HepG2 (cell line): ENCODE data around the gene HDAC10. TPM values are rescaled to one million over a fixed set of nuclear protein-coding genes. Genes with fewer than 3 reads are reported as not detected.

Source experiments
- AGO1 ChIP-seq: fragments of 200-400 bp; formaldehyde crosslinking; IDR thresholded peaks from 2 replicates; pipeline ENCODE4 v1.6.1; 2017; ENCODE audit warnings: mild to moderate bottlenecking, low read depth, low read length, moderate library complexity; ENCODE audit not compliant: poor library complexity, severe bottlenecking
- GLI4 ChIP-seq: sonication (generic); formaldehyde crosslinking; IDR thresholded peaks from 2 replicates; pipeline ENCODE4 v1.5.1; 2020; ENCODE audit warnings: missing genetic modification reagents, mild to moderate bottlenecking, moderate library complexity, borderline replicate concordance
- GPN1 ChIP-seq: sonication (generic); formaldehyde crosslinking; IDR thresholded peaks from 2 replicates; pipeline ENCODE4 v1.5.1; 2020; ENCODE audit warnings: missing genetic modification reagents, borderline replicate concordance
- HIC2 ChIP-seq: sonication (generic); formaldehyde crosslinking; IDR thresholded peaks from 2 replicates; pipeline ENCODE4 v1.9.0; 2022; ENCODE audit warnings: low read depth, missing genetic modification reagents
- HNF4A ChIP-seq: sonication (generic); formaldehyde crosslinking; IDR thresholded peaks from 2 replicates; pipeline ENCODE4 v1.4.0; 2020; ENCODE audit warnings: missing genetic modification reagents
- KAT8 ChIP-seq: IDR thresholded peaks from 2 replicates; pipeline ENCODE4 v1.6.1; 2016; ENCODE audit warnings: missing genetic modification reagents, missing compliant biosample characterization
- MBNL3 ChIP-seq: fragments of 250-450 bp; sonication (Bioruptor Pico); conservative IDR thresholded peaks from 2 replicates; pipeline ENCODE4 v1.8.0; 2022; ENCODE audit warnings: mild to moderate bottlenecking, inconsistent platforms
- NFKBIZ ChIP-seq: IDR thresholded peaks from 2 replicates; pipeline ENCODE4 v1.6.1; 2018; ENCODE audit warnings: missing genetic modification reagents, missing compliant biosample characterization
- NR2F6 ChIP-seq, 2 experiments: IDR thresholded peaks; 2 replicates each; pipeline ENCODE4 v1.6.1; 2016; ENCODE audit warnings: antibody characterized with exemption in 1 of 2, mild to moderate bottlenecking in 1 of 2
- SIN3B ChIP-seq: fragments of 150-350 bp; IDR thresholded peaks from 2 replicates; pipeline ENCODE4 v1.6.1; 2014; ENCODE audit warnings: low read length
- SIX4 ChIP-seq: sonication (generic); formaldehyde crosslinking; IDR thresholded peaks from 2 replicates; pipeline ENCODE4 v1.4.0; 2020; ENCODE audit warnings: missing genetic modification reagents
- SP4 ChIP-seq: sonication (generic); formaldehyde crosslinking; IDR thresholded peaks from 2 replicates; pipeline ENCODE4 v1.8.1; 2023; ENCODE audit warnings: mild to moderate bottlenecking, missing genetic modification reagents
- TEF ChIP-seq: sonication (generic); formaldehyde crosslinking; IDR thresholded peaks from 2 replicates; pipeline ENCODE4 v1.5.0; 2020; ENCODE audit warnings: missing genetic modification reagents
- ZEB1 ChIP-seq: IDR thresholded peaks from 2 replicates; pipeline ENCODE4 v1.6.1; 2012; ENCODE audit warnings: mild to moderate bottlenecking, low read depth, inconsistent platforms; ENCODE audit not compliant: insufficient replicate concordance
- ZFP1 ChIP-seq: IDR thresholded peaks from 2 replicates; pipeline ENCODE4 v1.6.1; 2016
- ZNF256 ChIP-seq: sonication (generic); formaldehyde crosslinking; conservative IDR thresholded peaks from 2 replicates; pipeline ENCODE4 v1.4.0; 2020; ENCODE audit warnings: missing genetic modification reagents
- ZNF275 ChIP-seq: sonication (generic); formaldehyde crosslinking; IDR thresholded peaks from 2 replicates; pipeline ENCODE4 v1.8.0; 2022; ENCODE audit warnings: missing genetic modification reagents, mild to moderate bottlenecking, inconsistent platforms, borderline replicate concordance
- ZNF543 ChIP-seq: sonication (generic); formaldehyde crosslinking; IDR thresholded peaks from 2 replicates; pipeline ENCODE4 v1.4.0; 2020; ENCODE audit warnings: mild to moderate bottlenecking, missing genetic modification reagents
- ZNF609 ChIP-seq: sonication (generic); formaldehyde crosslinking; IDR thresholded peaks from 2 replicates; pipeline ENCODE4 v1.4.0; 2020; ENCODE audit warnings: mild to moderate bottlenecking, missing genetic modification reagents, borderline replicate concordance
- ZNF740 ChIP-seq: sonication (generic); formaldehyde crosslinking; IDR thresholded peaks from 2 replicates; pipeline ENCODE4 v1.4.0; 2020; ENCODE audit warnings: missing genetic modification reagents
- polyA plus RNA-seq, 8 experiments: library from polyadenylated mRNA; depleted of rRNA in 3 of 8; stranded (reverse) in 7 of 8; unstranded in 1 of 8; fragments of >200 nt; fragmentation: Illumina TruSeq in 4 of 8; extraction: Trizol in 4 of 8; gene quantifications; 2 replicates each; pipeline versions ENCODE4 v1.2.1 to v1.2.3, GENCODE V29; 2011 to 2016; ENCODE audit warnings: low read depth in 4 of 8, missing spikeins in 1 of 8, mixed read lengths in 1 of 8; ENCODE audit not compliant: insufficient read depth in 1 of 8
- total RNA-seq, 5 experiments: library from RNA; depleted of rRNA; stranded (reverse); fragments of >200 nt; fragmentation: Illumina TruSeq; extraction: Trizol; gene quantifications; 2 replicates each; pipeline ENCODE4 v1.2.3, GENCODE V29; 2016; ENCODE audit warnings: low read depth in 1 of 5

HDAC10 gene
- total and polyA plus RNA-seq, 2 of the 13 experiments (the other 11 are each of a cell fraction or from before 2014, with no cell fraction given) = 13.9 to 14.9 TPM

- peak; percentile 66 for TF ChIP-seq ZEB1
- TF ChIP-seq ZNF275 (CRISPR knock-in tag) = no peak
- peak; percentile 51; the same call in 1 of the 2 replicates for TF ChIP-seq NFKBIZ (CRISPR knock-in tag)
- 0 out of 2 replicates have a peak, but pooled peaks have one; percentile 55 for TF ChIP-seq ZNF256 (CRISPR knock-in tag)
- TF ChIP-seq AGO1 = peak; percentile 24
- peak; percentile 66 for TF ChIP-seq NR2F6 (IDR thresholded peaks at IDR 0.05)
- peak; percentile 92 for TF ChIP-seq NR2F6 (CRISPR knock-in tag; IDR thresholded peaks at IDR 0.05)
- TF ChIP-seq ZNF740 (CRISPR knock-in tag) = peak; percentile 89
- no peak for TF ChIP-seq MBNL3 (CRISPR knock-in tag)
- peak; percentile 82 for TF ChIP-seq ZNF609 (CRISPR knock-in tag)
- peak; percentile 99 for TF ChIP-seq HIC2
- no peak for TF ChIP-seq SIN3B
- no peak for TF ChIP-seq TEF
- peak; percentile 98 for TF ChIP-seq HNF4A
- TF ChIP-seq KAT8 (CRISPR knock-in tag) = peak; percentile 78; the same call in 1 of the 2 replicates
- peak; percentile 22; the same call in 1 of the 2 replicates for TF ChIP-seq GLI4
- TF ChIP-seq SIX4 = 0 out of 2 replicates have a peak, but pooled peaks have one; percentile 53
- TF ChIP-seq SP4 = peak; percentile 43; the same call in 1 of the 2 replicates
- TF ChIP-seq GPN1 = no peak
- no peak for TF ChIP-seq ZFP1 (CRISPR knock-in tag)
- TF ChIP-seq ZNF543 (CRISPR knock-in tag) = 0 out of 2 replicates have a peak, but pooled peaks have one; percentile 45
Observed at GRCh38 chr22:50293441-50294318, 42.6 kb upstream of the HDAC10 start (continued).
